HepG2 (cell line): ENCODE data around the gene FAM83G. TPM values are rescaled to one million over a fixed set of nuclear protein-coding genes. Genes with fewer than 3 reads are reported as not detected.

Experiments
- ATAC-seq: fragments of 200-7000 bp; cut with Tn5 transposase; 3 replicates; pipeline ENCODE4 v1.9.1; 2020; ENCODE audit warnings: mild to moderate bottlenecking, moderate library complexity
- BruUV-seq: library from RNA; stranded (reverse); fragments of 400-500 nt; replicated peaks from 2 replicates; lab custom pipeline; 2021; lab: Mats Ljungman, UMichigan
- CTCF ChIA-PET: fragments of 300-600 bp; formaldehyde crosslinking; extraction: SDS; loops from one replicate; lab custom pipeline; 2021; ENCODE audit warnings: low total read pairs, inconsistent platforms, low intra/inter-chr PET ratio; lab: Yijun Ruan, JAX
- POLR2A ChIA-PET: fragments of 350-600 bp; sonication (Branson Sonifier 250); formaldehyde crosslinking; loops from one replicate; lab custom pipeline; 2020; ENCODE audit warnings: antibody characterized with exemption, inconsistent platforms; lab: Yijun Ruan, JAX
- DNase-seq: peaks from one replicate; pipeline ENCODE4 v3.0.0-alpha.2; 2015; ENCODE audit warnings: low spot score
- FAIRE-seq: peaks from 3 replicates; lab custom pipeline; 2011; peaks lifted over from hg19 to GRCh38; lab: Jason Lieb, UNC
- H2AFZ ChIP-seq: one replicate; pipeline ENCODE4 v1.6.1; 2011; ENCODE audit warnings: low read length, inconsistent platforms
- H3K27ac ChIP-seq: fragments of 300-600 bp; 3 replicates; pipeline ENCODE4 v1.8.0; 2011; ENCODE audit warnings: mixed run types, mild to moderate bottlenecking, mixed read lengths, low read length, inconsistent platforms; ENCODE audit not compliant: insufficient read depth; ENCODE audit errors: extremely low read length
- H3K27me3 ChIP-seq, 2 experiments: fragments of 200-600 bp in 1 of 2; 2 replicates in 1 of 2; 3 replicates in 1 of 2; pipeline versions ENCODE4 v1.6.0 to v1.8.0; 2011; ENCODE audit warnings: low read length in 2 of 2, mild to moderate bottlenecking in 2 of 2, moderate library complexity in 2 of 2, inconsistent platforms in 1 of 2; ENCODE audit not compliant: insufficient read depth in 2 of 2, control insufficient read depth in 1 of 2
- H3K36me3 ChIP-seq, 2 experiments: fragments of 200-600 bp in 1 of 2; replicated peaks in 1 of 2; 2 replicates in 1 of 2; 3 replicates in 1 of 2; pipeline versions ENCODE4 v1.5.1 to v1.8.0; 2011; ENCODE audit warnings: low read length in 2 of 2, inconsistent platforms in 1 of 2; ENCODE audit not compliant: insufficient read depth in 2 of 2, control insufficient read depth in 1 of 2
- H3K4me1 ChIP-seq: 2 replicates; pipeline ENCODE4 v1.5.1; 2012; ENCODE audit warnings: low read length, inconsistent platforms; ENCODE audit not compliant: insufficient read depth
- H3K4me2 ChIP-seq: 2 replicates; pipeline ENCODE4 v1.6.0; 2011; ENCODE audit warnings: low read depth, low read length, inconsistent platforms
- H3K4me3 ChIP-seq, 3 experiments: fragments of 200-600 bp in 1 of 3; sonication (generic), shearing (Covaris generic) in 1 of 3; replicated peaks in 1 of 3; 2 replicates each; pipeline ENCODE4 v1.5.1; 2011 to 2016; ENCODE audit warnings: low read length in 3 of 3, inconsistent platforms in 2 of 3, low read depth in 2 of 3, mild to moderate bottlenecking in 2 of 3, control low read depth in 1 of 3, mixed read lengths in 1 of 3; ENCODE audit not compliant: insufficient read depth in 1 of 3
- H3K79me2 ChIP-seq: one replicate; pipeline ENCODE4 v1.6.1; 2011; ENCODE audit warnings: low read length, inconsistent platforms; ENCODE audit not compliant: insufficient read depth
- H3K9ac ChIP-seq: 2 replicates; pipeline ENCODE4 v1.6.0; 2011; ENCODE audit warnings: mild to moderate bottlenecking, low read depth, low read length, inconsistent platforms; ENCODE audit not compliant: insufficient read depth
- H3K9me3 ChIP-seq: 2 replicates; pipeline ENCODE4 v1.5.1; 2012; ENCODE audit warnings: mild to moderate bottlenecking, low read length
- H4K20me1 ChIP-seq: 2 replicates; pipeline ENCODE4 v1.6.0; 2011; ENCODE audit warnings: inconsistent platforms, mild to moderate bottlenecking, low read length, moderate library complexity; ENCODE audit not compliant: insufficient read depth
- CBX1 ChIP-seq: IDR thresholded peaks from one replicate; pipeline ENCODE4 v1.6.1; 2016; ENCODE audit warnings: antibody characterized with exemption, low read depth
- KMT2A ChIP-seq: sonication (generic); formaldehyde crosslinking; IDR thresholded peaks from 2 replicates; pipeline ENCODE4 v1.4.0; 2020; ENCODE audit warnings: missing genetic modification reagents
- RAD21 ChIP-seq: fragments of 450-650 bp; formaldehyde crosslinking; IDR thresholded peaks from 2 replicates; pipeline ENCODE4 v1.5.0; 2020; ENCODE audit warnings: mild to moderate bottlenecking
- REST ChIP-seq, 2 experiments: IDR thresholded peaks; 2 replicates each; pipeline ENCODE4 v1.6.1; 2011 to 2012; ENCODE audit warnings: low read length in 2 of 2, borderline replicate concordance in 1 of 2, low read depth in 1 of 2, mild to moderate bottlenecking in 1 of 2, moderate library complexity in 1 of 2
- SALL2 ChIP-seq: sonication (generic); formaldehyde crosslinking; IDR thresholded peaks from 2 replicates; pipeline ENCODE4 v1.8.1; 2023; ENCODE audit warnings: mild to moderate bottlenecking, missing genetic modification reagents, inconsistent platforms
- SP1 ChIP-seq, 2 experiments: fragments of 450-650 bp in 1 of 2; sonication (generic) in 1 of 2; formaldehyde crosslinking in 1 of 2; IDR thresholded peaks; 2 replicates each; pipeline versions ENCODE4 v1.4.0 to v1.6.1; 2016 to 2020; ENCODE audit warnings: missing genetic modification reagents in 1 of 2
- TGIF2 ChIP-seq: IDR thresholded peaks from 2 replicates; pipeline ENCODE4 v1.6.1; 2016; ENCODE audit warnings: control low read depth, missing compliant biosample characterization
- ZFP91 ChIP-seq: sonication (generic); formaldehyde crosslinking; IDR thresholded peaks from 2 replicates; pipeline ENCODE4 v1.9.0; 2022; ENCODE audit warnings: missing genetic modification reagents, mild to moderate bottlenecking, borderline replicate concordance
- ZNF18 ChIP-seq: sonication (generic); formaldehyde crosslinking; IDR thresholded peaks from 2 replicates; pipeline ENCODE4 v1.8.0; 2022; ENCODE audit warnings: mild to moderate bottlenecking, missing genetic modification reagents; ENCODE audit not compliant: insufficient replicate concordance
- ZNF605 ChIP-seq: sonication (generic); formaldehyde crosslinking; IDR thresholded peaks from 2 replicates; pipeline ENCODE4 v1.8.0; 2022; ENCODE audit warnings: mild to moderate bottlenecking, missing genetic modification reagents
- ZNF687 ChIP-seq: sonication (generic); formaldehyde crosslinking; IDR thresholded peaks from 2 replicates; pipeline ENCODE4 v1.5.1; 2020; ENCODE audit warnings: mild to moderate bottlenecking, missing genetic modification reagents, moderate library complexity
- WGBS: methylation state at CpG from one replicate; pipeline ENCODE4 v1.1.6; 2017; ENCODE audit warnings: low lambda C conversion rate; 5-methylcytosine and 5-hydroxymethylcytosine counted together
- in situ Hi-C: cut with HindIII; loops from 2 replicates; pipeline ENCODE4 v1.10.0; 2017; ENCODE audit warnings: low pct_unique_long_range_greater_than_20kb; ENCODE audit not compliant: extremely low pct_ligation_motif_present
- intact Hi-C: fragments of 100-400 bp; cut with micrococcal nuclease; formaldehyde crosslinking; loops from one replicate; pipeline ENCODE4 v1.10.0; 2022; ENCODE audit not compliant: unreplicated experiment
- polyA plus RNA-seq, 8 experiments: library from polyadenylated mRNA; depleted of rRNA in 3 of 8; stranded (reverse) in 7 of 8; unstranded in 1 of 8; fragments of >200 nt; fragmentation: Illumina TruSeq in 4 of 8; extraction: Trizol in 4 of 8; gene quantifications; 2 replicates each; pipeline versions ENCODE4 v1.2.1 to v1.2.3, GENCODE V29; 2011 to 2016; ENCODE audit warnings: low read depth in 4 of 8, missing spikeins in 1 of 8, mixed read lengths in 1 of 8; ENCODE audit not compliant: insufficient read depth in 1 of 8
- total RNA-seq, 5 experiments: library from RNA; depleted of rRNA; stranded (reverse); fragments of >200 nt; fragmentation: Illumina TruSeq; extraction: Trizol; gene quantifications; 2 replicates each; pipeline ENCODE4 v1.2.3, GENCODE V29; 2016; ENCODE audit warnings: low read depth in 1 of 5

The FAM83G gene
- total and polyA plus RNA-seq, 2 of the 13 experiments (the other 11 are each of a cell fraction or from before 2014, with no cell fraction given): 13.7 to 18.6 TPM

GRCh38 chr17:18967916-18968315 lies 36.6 kb downstream of the FAM83G start:
- H3K4me3 ChIP-seq: no peak overlapping the region
- CTCF ChIA-PET: no interaction called here
- intact Hi-C loops: no loop called here
- TF ChIP-seq ZFP91 (CRISPR knock-in tag) (0 out of 2 replicates have a peak, but pooled peaks have one; percentile 24), CBX1 (no peak), KMT2A (CRISPR knock-in tag) (no peak), REST (IDR thresholded peaks at IDR 0.05; ENCODE audit: borderline replicate concordance in 1 of 2, low read depth in 1 of 2, low read length in 2 of 2) (no peak), RAD21 (no peak), TGIF2 (CRISPR knock-in tag) (no peak), ZNF605 (no peak), SP1 (IDR thresholded peaks at IDR 0.05) (no peak), SP1 (CRISPR knock-in tag; IDR thresholded peaks at IDR 0.05) (no peak), ZNF18 (CRISPR knock-in tag) (peak; percentile 34), ZNF687 (0 out of 2 replicates have a peak, but pooled peaks have one; percentile 12), SALL2 (CRISPR knock-in tag) (no peak)

More at GRCh38 chr17:18967916-18968315, 36.6 kb downstream of the FAM83G start:
- no TSS peak for BruUV-seq
- Histone ChIP-seq H3K4me2 (no peak overlapping the region), H3K9me3 (no peaks in the 10 kb centered on the region), H3K36me3 (peaks cover 11 to 28% of the 10 kb centered on the region in 2 experiments), H2AFZ (no peak overlapping the region), H3K27me3 (0 out of 5 replicates have a peak, but pooled peaks cover 0 to 7% of the 10 kb centered on the region in 2 experiments), H3K4me1 (peaks cover 51% of the 10 kb centered on the region), H4K20me1 (no peaks in the 10 kb centered on the region), H3K79me2 (no peaks in the 10 kb centered on the region), H3K27ac (no peak overlapping the region), H3K9ac (no peak overlapping the region; the same call in 1 of the 2 replicates)
- peak; percentile 8 for ATAC-seq
- no peak for DNase-seq
- 14% methylated on average over 1 of the region's 4 CpGs for WGBS
- FAIRE-seq: no peak
- POLR2A ChIA-PET: interaction anchor here (1.3 kb wide), 1 partner anchor 10 kb away, joined by 4 read pairs; no protein-coding TSS in a partner anchor
- in situ Hi-C loops: loop anchor here (5.0 kb wide), 1 partner anchor 34 kb away; the partner anchor contains the start of gene FAM83G
